Activated CD8-positive, alpha-beta T cell treated with anti-CD3 and anti-CD28 coated beads for 36 hours (primary cell): ENCODE data around the gene DRAM1. TPM values are rescaled to one million over a fixed set of nuclear protein-coding genes. Genes with fewer than 3 reads are reported as not detected.
A peak's percentile ranks its signal among the peaks of the same experiment; 100 is the strongest.
"Not testable (repeated sequence)": the region's sequence is repeated elsewhere in the genome, so short reads cannot be mapped to it uniquely, and the experiment has no call there.

Source experiments
- ATAC-seq: fragments of 200-7000 bp; cut with Tn5 transposase; one replicate; pipeline ENCODE4 v1.10.0; 2021; ENCODE audit warnings: mild to moderate bottlenecking, moderate library complexity
- CTCF ChIA-PET: fragments of 350-600 bp; sonication (Branson Sonifier 250); formaldehyde crosslinking; loops from one replicate; lab custom pipeline; 2021; ENCODE audit warnings: antibody characterized with exemption; lab: Charles Lee
- POLR2A ChIA-PET: fragments of 350-600 bp; sonication (Branson Sonifier 250); formaldehyde crosslinking; loops from one replicate; lab custom pipeline; 2021; ENCODE audit warnings: antibody characterized with exemption; lab: Charles Lee
- DNase-seq: peaks from one replicate; pipeline ENCODE4 v3.0.0-alpha.2; 2020
- H3K27ac Mint-ChIP-seq: one replicate; pipeline ENCODE4 v1.8.0; 2021; ENCODE audit warnings: mild to moderate bottlenecking, mixed read lengths
- H3K27me3 Mint-ChIP-seq: one replicate; pipeline ENCODE4 v1.8.0; 2021; ENCODE audit warnings: mixed read lengths
- H3K36me3 Mint-ChIP-seq: one replicate; pipeline ENCODE4 v1.8.0; 2021; ENCODE audit warnings: low read depth, mixed read lengths
- H3K4me1 Mint-ChIP-seq: one replicate; pipeline ENCODE4 v1.8.0; 2021; ENCODE audit warnings: low read depth, mixed read lengths
- H3K4me3 Mint-ChIP-seq: one replicate; pipeline ENCODE4 v1.8.0; 2021; ENCODE audit warnings: mild to moderate bottlenecking, moderate library complexity, mixed read lengths
- H3K9me3 Mint-ChIP-seq: one replicate; pipeline ENCODE4 v1.8.0; 2021; ENCODE audit warnings: mixed read lengths
- CTCF ChIP-seq: fragments of 200-600 bp; IDR thresholded peaks from one replicate; pipeline ENCODE4 v1.8.0; 2022; ENCODE audit warnings: antibody characterized with exemption, mild to moderate bottlenecking
- intact Hi-C: fragments of 100-400 bp; cut with micrococcal nuclease; formaldehyde crosslinking; loops from one replicate; pipeline ENCODE4 v1.10.0; 2022
- total RNA-seq, 2 experiments: library from RNA; stranded (reverse); gene quantifications; one replicate each; pipeline ENCODE4 v1.2.3, GENCODE V29; 2021

The DRAM1 gene
- total RNA-seq, 2 experiments from 2014 or later, result 3.8 to 4.3 TPM

GRCh38 chr12:101854747-101855146 lies 22.6 kb upstream of the DRAM1 start:
- Mint-ChIP-seq H3K4me3 (no peak overlapping the region), H3K27ac (no peak overlapping the region), H3K9me3 (no peaks in the 10 kb centered on the region), H3K27me3 (no peaks in the 10 kb centered on the region), H3K4me1 (peaks cover 13% of the 10 kb centered on the region), H3K36me3 (no peaks in the 10 kb centered on the region)
- ATAC-seq (peak; percentile 22), DNase-seq (no peak)
- ChIA-PET POLR2A (no interaction called here), CTCF (interaction anchor here (1.0 to 2.3 kb wide), 3 partner anchors 12 to 23 kb away, joined by 3 to 16 read pairs (median 3); no protein-coding TSS in a partner anchor)
- TF ChIP-seq CTCF, result no peak
- intact Hi-C loops, result no loop called here

GRCh38 chr12:101855364-101855884 lies 22.0 kb upstream of the DRAM1 start:
- H3K4me1 Mint-ChIP-seq, result peaks cover 16% of the 10 kb centered on the region
- H3K36me3 Mint-ChIP-seq, result no peaks in the 10 kb centered on the region
- DNase-seq (no peak), ATAC-seq (no peak)
- POLR2A ChIA-PET, result no interaction called here
- no peak for TF ChIP-seq CTCF
- intact Hi-C loops, result no loop called here
- H3K27me3 Mint-ChIP-seq, result no peaks in the 10 kb centered on the region
- H3K9me3 Mint-ChIP-seq, result no peaks in the 10 kb centered on the region
- H3K27ac Mint-ChIP-seq, result no peak overlapping the region
- CTCF ChIA-PET, result interaction anchor here (0.9 to 2.3 kb wide), 4 partner anchors 11 to 24 kb away, joined by 3 to 16 read pairs (median 3); no protein-coding TSS in a partner anchor
- no peak overlapping the region for H3K4me3 Mint-ChIP-seq

GRCh38 chr12:101855976-101856375 lies 21.4 kb upstream of the DRAM1 start:
- H3K4me1 Mint-ChIP-seq, result peaks cover 19% of the 10 kb centered on the region
- intact Hi-C loops, result no loop called here
- TF ChIP-seq CTCF, result no peak
- no peaks in the 10 kb centered on the region for H3K36me3 Mint-ChIP-seq
- H3K27ac Mint-ChIP-seq, result no peak overlapping the region
- POLR2A ChIA-PET, result no interaction called here
- H3K9me3 Mint-ChIP-seq, result no peaks in the 10 kb centered on the region
- no peak overlapping the region for H3K4me3 Mint-ChIP-seq
- ATAC-seq, result no peak
- no peak for DNase-seq
- H3K27me3 Mint-ChIP-seq, result no peaks in the 10 kb centered on the region
- CTCF ChIA-PET, result interaction anchor here (0.9 to 2.3 kb wide), 4 partner anchors 11 to 24 kb away, joined by 3 to 16 read pairs (median 3); no protein-coding TSS in a partner anchor

- DNase-seq, POLR2A ChIA-PET, H3K4me3 Mint-ChIP-seq, ATAC-seq, H3K9me3 Mint-ChIP-seq, H3K36me3 Mint-ChIP-seq, H3K27me3 Mint-ChIP-seq, H3K27ac Mint-ChIP-seq, intact Hi-C loops: not testable (repeated sequence)
- CTCF ChIA-PET, result interaction anchor here (2.3 kb wide), 1 partner anchor 17 kb away, joined by 16 read pairs; no protein-coding TSS in a partner anchor
- H3K4me1 Mint-ChIP-seq, result peaks cover 21% of the 10 kb centered on the region
These were observed 20.8 kb upstream of the DRAM1 start for GRCh38 chr12:101856614-101857013.

- POLR2A ChIA-PET, result no interaction called here
- no peak for TF ChIP-seq CTCF
These were observed 20.3 kb upstream of the DRAM1 start for GRCh38 chr12:101857043-101857558.

More at GRCh38 chr12:101857043-101857558, 20.3 kb upstream of the DRAM1 start:
- CTCF ChIA-PET, result no interaction called here
- Mint-ChIP-seq H3K4me1 (peaks cover 21% of the 10 kb centered on the region), H3K9me3 (no peaks in the 10 kb centered on the region), H3K27me3 (no peaks in the 10 kb centered on the region), H3K4me3 (no peak overlapping the region), H3K27ac (no peak overlapping the region), H3K36me3 (no peaks in the 10 kb centered on the region)
- no peak for DNase-seq
- peak; percentile 25 for ATAC-seq
- intact Hi-C loops, result no loop called here
